Left ventricle myocardium superior (tissue), 1 donor: ENCODE measurements around the gene SWI5. TPM values are rescaled to one million over a fixed set of nuclear protein-coding genes. Genes with fewer than 3 reads are reported as not detected.
"Not testable (repeated sequence)": the region's sequence is repeated elsewhere in the genome, so short reads cannot be mapped to it uniquely, and the experiment has no call there.

ENCODE experiments used
- ATAC-seq: fragments of 200-7000 bp; cut with Tn5 transposase; one replicate; pipeline ENCODE4 v1.9.1; 2020; ENCODE audit warnings: mild to moderate bottlenecking, moderate library complexity
- DNase-seq: peaks from one replicate; pipeline ENCODE4 v3.0.0-alpha.2; 2020
- intact Hi-C: fragments of 100-400 bp; cut with micrococcal nuclease; formaldehyde crosslinking; loops from one replicate; pipeline ENCODE4 v1.11.0; 2022
- total RNA-seq: library from RNA; stranded (reverse); fragmentation: NEBNext Ultra II Directional; extraction: Animal tissue kit (Norgen Biotek cat#: 25700); gene quantifications from one replicate; pipeline ENCODE4 v1.2.1, GENCODE V29; 2021
- donor health status: DM: no; HTN: yes; CAD: no; lungs with severe emphysema.

The SWI5 gene
- total RNA-seq, 1 donor from 2014 or later: 16.2 TPM

DNA sequence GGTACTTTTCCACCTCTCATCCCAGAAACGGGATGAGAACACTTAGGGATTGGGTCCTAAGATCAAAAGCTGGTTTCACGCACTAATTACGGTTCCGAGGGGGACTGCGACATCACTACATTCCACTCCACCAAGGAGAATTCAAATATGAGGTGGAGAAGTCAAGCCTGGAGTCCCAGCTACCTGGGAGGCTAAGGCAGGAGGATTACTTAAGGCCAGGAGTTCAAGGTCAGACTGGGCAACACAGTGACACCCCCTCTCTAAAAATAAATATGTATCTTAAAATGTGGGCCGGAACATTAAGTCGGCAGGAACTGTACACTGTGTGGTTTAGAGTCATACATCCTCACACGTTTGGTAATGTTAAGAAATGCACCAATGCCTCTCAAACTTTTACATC is 1.8 kb upstream of the SWI5 start:
- DNase-seq (no peak), ATAC-seq (no peak)
- intact Hi-C loops: no loop called here

DNA sequence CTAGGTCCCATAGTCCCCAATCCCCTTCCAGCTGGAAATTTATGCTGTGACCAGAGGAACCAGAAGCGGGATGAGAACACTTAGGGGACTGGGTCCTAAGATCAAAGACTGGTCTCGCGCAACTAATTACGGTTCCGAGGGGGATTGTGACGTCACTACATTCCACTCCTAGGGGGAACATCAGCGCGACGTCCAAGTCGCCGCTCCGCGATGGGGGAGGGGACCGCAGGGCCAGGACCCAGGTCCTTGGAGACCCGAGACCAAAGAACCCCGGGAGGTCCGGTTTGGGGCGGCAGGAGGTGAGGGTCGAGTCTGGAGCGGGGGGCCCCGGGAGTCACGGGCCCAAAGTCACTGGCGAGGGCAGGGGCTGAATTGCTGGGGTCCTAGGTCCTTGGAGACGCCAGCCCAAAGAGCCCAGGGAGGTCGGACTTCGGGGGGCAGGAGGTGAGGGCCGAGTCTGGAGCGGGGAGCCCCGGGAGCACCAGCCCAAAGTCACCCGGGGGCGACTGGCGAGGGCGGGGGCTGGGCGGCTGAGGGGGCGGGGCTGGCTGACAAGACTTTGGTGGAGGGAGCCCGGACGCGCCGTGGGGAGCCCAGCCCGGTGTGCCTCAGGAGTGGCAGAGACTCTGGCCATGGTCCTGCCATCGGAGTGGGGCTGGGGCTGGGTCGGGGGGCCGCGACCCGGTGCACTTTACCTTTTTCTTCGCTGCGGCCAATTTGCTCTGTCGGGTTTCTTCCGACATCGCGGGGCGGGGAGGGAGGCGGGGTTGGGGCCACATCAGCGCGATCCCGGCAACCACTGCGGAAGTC is 673 bp upstream of the SWI5 start, which contains the start of gene GOLGA2:
TSS of gene GOLGA2 (minus strand) at position 810 of the 810 bp plus-strand sequence. CDS start at position 779, 31 bp downstream.
- peak; percentile 71 for ATAC-seq
- intact Hi-C loops: no loop called here
- DNase-seq: no peak

DNA sequence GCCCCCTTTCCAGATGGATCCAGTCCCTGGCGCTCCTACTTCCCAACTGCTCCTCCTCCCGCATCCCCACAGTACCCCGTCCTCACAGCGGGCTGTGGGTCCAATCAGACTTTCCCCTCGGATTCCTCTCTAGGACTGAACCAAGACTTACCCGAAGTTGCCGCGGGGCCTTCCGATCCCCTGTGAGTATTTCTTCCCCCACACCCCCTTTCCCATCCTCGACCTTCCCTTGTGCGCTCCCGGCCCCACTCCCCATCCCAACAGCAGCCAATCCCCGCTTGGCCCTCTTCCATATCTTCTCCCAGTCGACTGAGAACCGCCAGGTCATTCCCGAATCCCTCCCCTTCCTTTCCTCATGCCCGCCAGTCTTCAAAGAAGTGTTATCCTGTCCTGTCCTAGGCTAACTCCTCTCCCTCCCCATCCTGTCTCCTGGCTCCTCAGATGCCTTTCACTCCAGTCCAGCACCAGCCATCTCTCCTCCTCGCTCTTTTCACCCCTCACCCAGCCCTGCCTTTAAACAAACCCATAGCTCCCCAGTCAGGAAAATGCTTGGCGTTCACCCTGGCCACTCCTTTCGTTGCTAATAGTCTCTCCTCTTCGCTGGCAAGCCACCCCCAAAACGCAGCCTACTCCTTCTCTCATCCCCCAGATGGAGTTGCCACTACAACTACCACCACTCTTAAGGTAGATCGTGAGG is 646 bp downstream of the SWI5 start:
- intact Hi-C loops: no loop called here
- DNase-seq (peak; percentile 48), ATAC-seq (peak; percentile 25)

- intact Hi-C loops, ATAC-seq, DNase-seq: not testable (repeated sequence)
Measured at GRCh38 chr9:128279088-128280073, 3.3 kb downstream of the SWI5 start.

GRCh38 chr9:128280084-128280622 is 4.1 kb downstream of the SWI5 start:
- intact Hi-C loops: no loop called here
- no peak for DNase-seq
- no peak for ATAC-seq

- intact Hi-C loops: no loop called here
- DNase-seq (no peak), ATAC-seq (no peak)
Measured at GRCh38 chr9:128282500-128282899, 6.4 kb downstream of the SWI5 start.

- intact Hi-C loops: no loop called here
- no peak for DNase-seq
- no peak for ATAC-seq
Measured at GRCh38 chr9:128285033-128285784, 9.1 kb downstream of the SWI5 start.

DNA sequence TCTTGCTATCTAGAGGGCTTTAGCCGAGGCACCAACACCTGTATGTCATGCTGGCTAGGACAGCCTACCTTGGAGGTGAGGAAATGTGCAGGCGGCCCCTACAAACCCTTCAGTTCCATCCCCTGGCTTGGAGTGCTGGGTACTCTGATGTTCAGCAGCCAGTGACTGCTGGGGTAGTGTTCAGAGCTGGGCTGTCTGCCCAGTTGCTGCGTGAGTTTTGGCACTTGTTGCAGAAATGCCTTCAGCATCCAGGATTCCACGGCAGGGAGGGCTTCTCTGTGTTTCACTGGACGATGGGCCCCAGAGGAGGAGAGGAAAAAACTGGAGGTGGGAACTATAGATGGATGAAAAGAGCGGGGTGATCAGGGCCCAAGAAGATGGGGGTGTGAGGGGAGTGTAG is 10.4 kb downstream of the SWI5 start:
- ATAC-seq: peak; percentile 89
- intact Hi-C loops: no loop called here
- DNase-seq: peak; percentile 79

- no peak for ATAC-seq
- no peak for DNase-seq
- intact Hi-C loops: no loop called here
Measured at GRCh38 chr9:128288273-128289004, 12.4 kb downstream of the SWI5 start.

DNA sequence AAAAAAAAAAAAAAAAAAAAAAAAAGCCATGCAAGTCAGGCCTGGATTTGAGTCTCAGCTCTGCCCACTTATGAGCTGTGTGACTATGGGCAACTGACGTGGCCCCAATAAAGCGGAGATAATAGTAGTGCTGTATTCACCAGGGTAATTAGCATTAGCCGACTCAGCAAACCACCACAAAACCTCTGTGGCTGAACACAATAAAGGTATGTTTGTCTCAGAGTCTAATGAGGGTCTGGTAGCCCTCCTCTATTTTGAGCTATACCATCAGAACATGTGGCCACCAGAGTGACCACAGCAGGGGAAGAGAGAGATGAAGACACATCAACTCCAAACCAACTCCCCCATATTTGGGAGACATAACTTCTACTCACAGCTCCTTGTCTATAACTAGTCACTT is 15.9 kb downstream of the SWI5 start:
- intact Hi-C loops: no loop called here
- ATAC-seq (no peak), DNase-seq (no peak)

DNA sequence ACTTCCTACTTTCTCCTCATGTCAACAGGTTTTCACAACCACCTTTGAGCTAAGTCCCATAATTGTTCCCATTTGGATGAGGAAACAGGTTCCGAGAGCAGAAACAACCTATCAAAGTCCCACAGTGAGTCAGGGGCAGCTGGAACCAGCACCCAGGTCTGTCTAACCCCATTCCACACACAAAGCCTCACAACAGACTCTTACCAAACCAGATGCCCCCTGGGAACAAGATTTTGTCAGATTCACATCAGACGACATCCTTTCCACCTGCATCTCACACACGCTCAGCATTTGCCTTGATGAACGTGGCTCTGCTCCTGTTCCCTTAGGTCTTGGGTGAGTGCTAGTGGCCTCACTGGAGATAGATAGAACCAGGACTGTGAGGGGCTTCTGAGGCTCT is 17.0 kb downstream of the SWI5 start:
- intact Hi-C loops: no loop called here
- no peak for ATAC-seq
- DNase-seq: no peak

GRCh38 chr9:128294142-128294541 is 18.1 kb downstream of the SWI5 start:
- DNase-seq (no peak), ATAC-seq (no peak)
- intact Hi-C loops: no loop called here

- ATAC-seq (no peak), DNase-seq (no peak)
- intact Hi-C loops: no loop called here
Measured at GRCh38 chr9:128296340-128297220, 20.5 kb downstream of the SWI5 start.

DNA sequence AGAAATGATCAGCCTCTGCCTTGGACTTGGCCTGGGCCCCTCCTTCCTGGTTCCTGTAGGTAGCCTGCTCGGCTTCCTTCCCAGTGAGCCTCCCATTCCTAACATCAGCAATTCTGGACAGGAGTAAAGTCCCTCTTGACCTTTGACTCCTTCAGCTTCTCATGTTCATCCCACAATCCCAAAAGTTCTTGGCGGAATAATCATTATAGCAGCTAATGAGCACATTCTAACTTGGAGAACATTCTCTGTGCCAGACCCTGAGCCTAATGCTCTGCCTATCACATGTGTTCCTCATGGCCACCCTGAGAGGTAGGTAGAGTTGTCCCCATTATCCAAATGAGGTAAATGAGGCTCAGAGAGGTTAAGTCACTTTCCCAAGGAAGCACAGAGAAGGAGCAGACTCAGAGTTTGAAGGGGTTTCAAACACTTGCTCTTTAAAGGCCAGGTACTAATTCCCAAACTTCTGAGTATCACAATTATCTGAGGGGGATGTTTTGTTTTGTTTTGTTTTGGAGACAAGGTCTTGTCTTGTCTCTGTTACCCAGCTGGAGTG is 21.2 kb downstream of the SWI5 start:
- DNase-seq (no peak), ATAC-seq (no peak)
- intact Hi-C loops: no loop called here

- no peak for DNase-seq
- intact Hi-C loops: no loop called here
- no peak for ATAC-seq
Measured at GRCh38 chr9:128298535-128299482, 22.7 kb downstream of the SWI5 start.
